K562 (cell line): ENCODE data around the gene HLCS. TPM values are rescaled to one million over a fixed set of nuclear protein-coding genes. Genes with fewer than 3 reads are reported as not detected.

Source experiments
- ATAC-seq: fragments of 200-7000 bp; cut with Tn5 transposase; 3 replicates; pipeline ENCODE4 v1.9.1; 2020; ENCODE audit warnings: moderate library complexity
- BruUV-seq: library from RNA; stranded (reverse); fragments of 400-500 nt; replicated peaks from 2 replicates; lab custom pipeline; 2021; lab: Mats Ljungman, UMichigan
- CTCF ChIA-PET: fragments of 300-600 bp; formaldehyde crosslinking; extraction: SDS; loops from one replicate; lab custom pipeline; 2021; ENCODE audit warnings: low intra/inter-chr PET ratio; lab: Yijun Ruan, JAX
- POLR2A ChIA-PET: fragments of 300-600, 350-650 bp; sonication (Branson Sonifier 250); formaldehyde crosslinking; extraction: SDS; loops from one replicate; lab custom pipeline; 2021; ENCODE audit warnings: antibody characterized with exemption, inconsistent platforms; lab: Yijun Ruan, JAX
- DNase-seq, 4 experiments: peaks; one replicate each; pipeline versions ENCODE4 v3.0.0 to v3.0.0-alpha.2; 2011 to 2018; ENCODE audit warnings: low spot score in 3 of 4, mixed read lengths in 3 of 4; ENCODE audit errors: extremely low read depth in 1 of 4
- FAIRE-seq: peaks from 2 replicates; lab custom pipeline; 2011; peaks lifted over from hg19 to GRCh38; lab: Jason Lieb, UNC
- H2AFZ ChIP-seq: 2 replicates; pipeline ENCODE4 v1.6.0; 2011; ENCODE audit warnings: low read depth, low read length, control low read depth, inconsistent platforms
- H3K27ac ChIP-seq: fragments of 200-600 bp; 3 replicates; pipeline ENCODE4 v1.8.0; 2011; ENCODE audit warnings: low read depth, mild to moderate bottlenecking, control low read depth, inconsistent platforms, low read length, moderate library complexity, mixed read lengths; ENCODE audit errors: extremely low read depth
- H3K27me3 ChIP-seq, 2 experiments: fragments of 300-600 bp in 1 of 2; 2 replicates in 1 of 2; 3 replicates in 1 of 2; pipeline versions ENCODE4 v1.6.0 to v1.8.0; 2011; ENCODE audit warnings: inconsistent platforms in 2 of 2, low read length in 2 of 2, mild to moderate bottlenecking in 1 of 2, mixed read lengths in 1 of 2, moderate library complexity in 1 of 2; ENCODE audit not compliant: control insufficient read depth in 2 of 2, insufficient read depth in 2 of 2
- H3K36me3 ChIP-seq: fragments of 300-600 bp; 3 replicates; pipeline ENCODE4 v1.8.0; 2011; ENCODE audit warnings: mild to moderate bottlenecking, low read length, inconsistent platforms; ENCODE audit not compliant: control insufficient read depth, insufficient read depth
- H3K4me1 ChIP-seq, 2 experiments: fragments of 200-600 bp in 1 of 2; replicated peaks in 1 of 2; 2 replicates in 1 of 2; 3 replicates in 1 of 2; pipeline versions ENCODE4 v1.5.1 to v1.8.0; 2011; ENCODE audit warnings: inconsistent platforms in 2 of 2, low read length in 2 of 2, mild to moderate bottlenecking in 1 of 2, mixed read lengths in 1 of 2, moderate library complexity in 1 of 2; ENCODE audit not compliant: control insufficient read depth in 2 of 2, insufficient read depth in 2 of 2
- H3K4me2 ChIP-seq: 2 replicates; pipeline ENCODE4 v1.6.1; 2011; ENCODE audit warnings: low read length, control low read depth, inconsistent platforms, mixed read lengths; ENCODE audit not compliant: insufficient read depth
- H3K4me3 ChIP-seq: fragments of 200-600 bp; sonication (generic), shearing (Covaris generic); 2 replicates; pipeline ENCODE4 v1.5.1; 2016; ENCODE audit warnings: control low read depth, inconsistent platforms
- H3K79me2 ChIP-seq: fragments of 200-600 bp; 3 replicates; pipeline ENCODE4 v1.8.0; 2011; ENCODE audit warnings: low read length, inconsistent platforms; ENCODE audit not compliant: control insufficient read depth, insufficient read depth
- H3K9ac ChIP-seq, 2 experiments: 2 replicates each; pipeline versions ENCODE4 v1.6.0 to v1.6.1; 2011; ENCODE audit warnings: low read depth in 2 of 2, low read length in 2 of 2, control low read depth in 1 of 2, inconsistent platforms in 1 of 2, mild to moderate bottlenecking in 1 of 2, mixed read lengths in 1 of 2; ENCODE audit not compliant: insufficient read depth in 1 of 2
- H3K9me1 ChIP-seq: one replicate; pipeline ENCODE4 v1.6.0; 2011; ENCODE audit warnings: inconsistent platforms, mild to moderate bottlenecking, low read length, moderate library complexity; ENCODE audit not compliant: control insufficient read depth, insufficient read depth
- H3K9me3 ChIP-seq: replicated peaks from 2 replicates; pipeline ENCODE4 v1.5.1; 2011; ENCODE audit warnings: low read depth, low read length, inconsistent platforms; ENCODE audit not compliant: control insufficient read depth, insufficient read depth
- H4K20me1 ChIP-seq: replicated peaks from 2 replicates; pipeline ENCODE4 v1.6.1; 2011; ENCODE audit warnings: low read length, inconsistent platforms, mixed read lengths; ENCODE audit not compliant: control insufficient read depth, insufficient read depth
- BRCA1 ChIP-seq, 2 experiments: fragments of 450-650 bp in 1 of 2; sonication (generic) in 1 of 2; formaldehyde crosslinking in 1 of 2; IDR thresholded peaks; 2 replicates each; pipeline versions ENCODE4 v1.5.0 to v1.6.1; 2017 to 2020; ENCODE audit warnings: mild to moderate bottlenecking in 1 of 2, missing genetic modification reagents in 1 of 2
- CTCF ChIP-seq, 3 experiments: IDR thresholded peaks in 2 of 3; conservative IDR thresholded peaks in 1 of 3; 2 replicates each; pipeline ENCODE4 v1.5.1; 2011 to 2012; ENCODE audit warnings: low read length in 3 of 3, mild to moderate bottlenecking in 3 of 3, control low read depth in 2 of 3, improper control_type of control experiment in 1 of 3, inconsistent platforms in 1 of 3, low read depth in 1 of 3, mixed read lengths in 1 of 3, moderate library complexity in 1 of 3; ENCODE audit not compliant: insufficient read depth in 2 of 3
- E2F6 ChIP-seq, 2 experiments: IDR thresholded peaks; 2 replicates each; pipeline ENCODE4 v1.6.1; 2011; ENCODE audit warnings: borderline replicate concordance in 1 of 2, control low read depth in 1 of 2, low read depth in 1 of 2, low read length in 1 of 2, mild to moderate bottlenecking in 1 of 2, mixed read lengths in 1 of 2, moderate library complexity in 1 of 2; ENCODE audit not compliant: insufficient read depth in 1 of 2, insufficient read length in 1 of 2, poor library complexity in 1 of 2, severe bottlenecking in 1 of 2; ENCODE audit errors: extremely low read depth in 1 of 2
- GATAD2B ChIP-seq: fragments of 450-650 bp; IDR thresholded peaks from 2 replicates; pipeline ENCODE4 v1.6.1; 2017; ENCODE audit warnings: mild to moderate bottlenecking, borderline replicate concordance
- HMGN3 ChIP-seq: IDR thresholded peaks from 2 replicates; pipeline ENCODE4 v1.6.1; 2011; ENCODE audit warnings: borderline replicate concordance, low read depth, mild to moderate bottlenecking, mixed read lengths, low read length; ENCODE audit not compliant: insufficient read length; ENCODE audit errors: extremely low read depth
- HNRNPLL ChIP-seq: fragments of 200-400 bp; formaldehyde crosslinking; IDR thresholded peaks from 2 replicates; pipeline ENCODE4 v1.6.1; 2017; ENCODE audit warnings: low read length, low read depth, mild to moderate bottlenecking; ENCODE audit not compliant: poor library complexity, severe bottlenecking
- RB1 ChIP-seq: fragments of 450-650 bp; IDR thresholded peaks from 2 replicates; pipeline ENCODE4 v1.6.1; 2017; ENCODE audit warnings: low read depth, mild to moderate bottlenecking
- SRSF7 ChIP-seq: fragments of 200-400 bp; formaldehyde crosslinking; optimal IDR thresholded peaks from 2 replicates; pipeline ENCODE3; 2017; ENCODE audit warnings: mild to moderate bottlenecking, low read depth, low read length
- ZC3H4 ChIP-seq: sonication (generic); formaldehyde crosslinking; IDR thresholded peaks from 2 replicates; pipeline ENCODE4 v1.9.0; 2021; ENCODE audit warnings: missing genetic modification reagents, borderline replicate concordance
- ZNF212 ChIP-seq: fragments of 450-650 bp; formaldehyde crosslinking; IDR thresholded peaks from 2 replicates; pipeline ENCODE4 v1.4.0; 2020; ENCODE audit warnings: mild to moderate bottlenecking
- ZNF644 ChIP-seq: fragments of 200-800 bp; sonication (Bioruptor generic); IDR thresholded peaks from 2 replicates; pipeline ENCODE4 v1.6.1; 2016; ENCODE audit warnings: low read depth, missing genetic modification characterization, missing compliant biosample characterization
- WGBS: fragments of 100-300 bp; shearing (Covaris generic); methylation state at CpG from one replicate; pipeline ENCODE4 v1.1.6; 2016; ENCODE audit warnings: low coverage, mixed read lengths; ENCODE audit not compliant: insufficient coverage; ENCODE audit errors: missing lambda C conversion rate; 5-methylcytosine and 5-hydroxymethylcytosine counted together
- in situ Hi-C: fragments of 300-500 bp; cut with MboI; formaldehyde crosslinking; loops from 4 replicates; pipeline ENCODE4 v1.15.0; 2018; ENCODE audit warnings: inconsistent platforms, mixed read lengths
- intact Hi-C: fragments of 100-400 bp; cut with micrococcal nuclease; formaldehyde crosslinking; loops from 2 replicates; pipeline ENCODE4 v1.14.2; 2022
- polyA plus RNA-seq, 8 experiments: library from polyadenylated mRNA; depleted of rRNA in 4 of 8; stranded (reverse) in 5 of 8; unstranded in 3 of 8; fragments of >200 nt; fragmentation: Nextera tagmentation in 2 of 8; fragmentation: Illumina TruSeq in 1 of 8; extraction: Ambion mirVana in 2 of 8; extraction: Trizol in 1 of 8; gene quantifications; 2 replicates each; pipeline versions ENCODE4 v1.2.1 to v1.2.3, GENCODE V29; 2011 to 2014; ENCODE audit warnings: inconsistent platforms in 1 of 8, missing spikeins in 1 of 8
- total RNA-seq, 7 experiments: library from RNA; depleted of rRNA in 6 of 7; stranded (reverse); fragments of >200 nt in 6 of 7; fragmentation: Illumina TruSeq in 2 of 7; extraction: Trizol in 2 of 7; gene quantifications; 2 replicates each; pipeline versions ENCODE4 v1.2.1 to v1.2.3, GENCODE V29; 2011 to 2021; ENCODE audit warnings: low replicate concordance in 1 of 7
- TF ChIP-seq, protein P1 (sequence below): fragments of 450-650 bp; IDR thresholded peaks from 2 replicates; pipeline ENCODE4 v1.6.1; 2016; ENCODE audit warnings: low read depth, mild to moderate bottlenecking, moderate library complexity
- TF ChIP-seq, protein P2 (sequence below): IDR thresholded peaks from 2 replicates; pipeline ENCODE4 v1.6.1; 2011; ENCODE audit warnings: borderline replicate concordance, low read depth, mild to moderate bottlenecking, moderate library complexity, low read length; ENCODE audit not compliant: insufficient read depth, poor library complexity, severe bottlenecking

The HLCS gene
- total and polyA plus RNA-seq, 9 of the 15 experiments (the other 6 are each of a cell fraction or from before 2014, with no cell fraction given) = 3.0 to 21.5 (median 17.1) TPM

GRCh38 chr21:36747815-36748383 lies 218.6 kb downstream of the HLCS start:
- H3K4me3 ChIP-seq = peak overlapping the region; percentile 21
- 36% methylated on average over 58 of the region's 80 CpGs for WGBS
- POLR2A ChIA-PET = interaction anchor here (0.6 to 1.3 kb wide), 2 partner anchors 10 to 1490 kb away, joined by 3 to 4 read pairs; no protein-coding TSS in a partner anchor
- TF ChIP-seq ZNF212 (CRISPR knock-in tag) = no peak
- TF ChIP-seq RB1 = peak; percentile 66; the same call in 1 of the 2 replicates
- TF ChIP-seq HNRNPLL = peak; percentile 43
- TF ChIP-seq BRCA1 (IDR thresholded peaks at IDR 0.05) = no peak
- no peak for TF ChIP-seq BRCA1 (CRISPR knock-in tag; IDR thresholded peaks at IDR 0.05)
- TF ChIP-seq, protein P1, sequence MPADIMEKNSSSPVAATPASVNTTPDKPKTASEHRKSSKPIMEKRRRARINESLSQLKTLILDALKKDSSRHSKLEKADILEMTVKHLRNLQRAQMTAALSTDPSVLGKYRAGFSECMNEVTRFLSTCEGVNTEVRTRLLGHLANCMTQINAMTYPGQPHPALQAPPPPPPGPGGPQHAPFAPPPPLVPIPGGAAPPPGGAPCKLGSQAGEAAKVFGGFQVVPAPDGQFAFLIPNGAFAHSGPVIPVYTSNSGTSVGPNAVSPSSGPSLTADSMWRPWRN = no peak
- TF ChIP-seq, protein P2, sequence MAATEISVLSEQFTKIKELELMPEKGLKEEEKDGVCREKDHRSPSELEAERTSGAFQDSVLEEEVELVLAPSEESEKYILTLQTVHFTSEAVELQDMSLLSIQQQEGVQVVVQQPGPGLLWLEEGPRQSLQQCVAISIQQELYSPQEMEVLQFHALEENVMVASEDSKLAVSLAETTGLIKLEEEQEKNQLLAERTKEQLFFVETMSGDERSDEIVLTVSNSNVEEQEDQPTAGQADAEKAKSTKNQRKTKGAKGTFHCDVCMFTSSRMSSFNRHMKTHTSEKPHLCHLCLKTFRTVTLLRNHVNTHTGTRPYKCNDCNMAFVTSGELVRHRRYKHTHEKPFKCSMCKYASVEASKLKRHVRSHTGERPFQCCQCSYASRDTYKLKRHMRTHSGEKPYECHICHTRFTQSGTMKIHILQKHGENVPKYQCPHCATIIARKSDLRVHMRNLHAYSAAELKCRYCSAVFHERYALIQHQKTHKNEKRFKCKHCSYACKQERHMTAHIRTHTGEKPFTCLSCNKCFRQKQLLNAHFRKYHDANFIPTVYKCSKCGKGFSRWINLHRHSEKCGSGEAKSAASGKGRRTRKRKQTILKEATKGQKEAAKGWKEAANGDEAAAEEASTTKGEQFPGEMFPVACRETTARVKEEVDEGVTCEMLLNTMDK = peak; percentile 95
- TF ChIP-seq HMGN3 = peak; percentile 33
- peak in 2 of 3 experiments; percentile 42 to 71; a peak in 3 of 6 replicates for TF ChIP-seq CTCF (IDR thresholded peaks at IDR 0.05 in 2 of 3, conservative IDR thresholded peaks at IDR 0.05 in 1 of 3; ENCODE audit: insufficient read depth in 2 of 3, low read depth in 1 of 3, low read length in 3 of 3)
- TF ChIP-seq SRSF7 = no peak
- peak; percentile 64 to 94 for TF ChIP-seq E2F6 (IDR thresholded peaks at IDR 0.05; ENCODE audit: borderline replicate concordance in 1 of 2, extremely low read depth in 1 of 2, insufficient read depth in 1 of 2, insufficient read length in 1 of 2, low read depth in 1 of 2, low read length in 1 of 2, poor library complexity in 1 of 2, severe bottlenecking in 1 of 2)
- no peak for TF ChIP-seq ZNF644 (tag)
- TF ChIP-seq ZC3H4 = 0 out of 2 replicates have a peak, but pooled peaks have one; percentile 32
- peak; percentile 52; the same call in 1 of the 2 replicates for TF ChIP-seq GATAD2B

More at GRCh38 chr21:36747815-36748383, 218.6 kb downstream of the HLCS start:
- BruUV-seq = no TSS peak
- Histone ChIP-seq H3K9me3 (no peaks in the 10 kb centered on the region), H3K36me3 (no peaks in the 10 kb centered on the region), H3K4me2 (peak overlapping the region; percentile 34; the same call in 1 of the 2 replicates), H3K4me1 (peaks cover 0 to 21% of the 10 kb centered on the region in 2 experiments; a peak in 3 of 5 replicates), H3K27me3 (peaks cover 34 to 42% of the 10 kb centered on the region in 2 experiments; a peak in 4 of 5 replicates), H3K79me2 (no peaks in the 10 kb centered on the region), H4K20me1 (no peaks in the 10 kb centered on the region; the same call in none of the 2 replicates), H3K9me1 (no peaks in the 10 kb centered on the region), H3K27ac (no peak overlapping the region), H3K9ac (peak overlapping the region in 1 of 2 experiments; percentile 31; a peak in 1 of 4 replicates), H2AFZ (no peak overlapping the region)
- ATAC-seq = peak; percentile 90
- intact Hi-C loops = loop anchor here (5.0 kb wide), 2 partner anchors 104 to 179 kb away; no protein-coding TSS in a partner anchor
- no peak for FAIRE-seq
- DNase-seq = peak; percentile 70 to 87 (median 81)
- in situ Hi-C loops = loop anchor here (10.0 kb wide), 1 partner anchor 177 kb away; no protein-coding TSS in a partner anchor
- CTCF ChIA-PET = interaction anchor here (2.4 kb wide), 1 partner anchor 179 kb away, joined by 10 read pairs; no protein-coding TSS in a partner anchor
